HS-27A (cell line): ENCODE results near the gene RNASE8.
A peak's percentile ranks its signal among the peaks of the same experiment; 100 is the strongest.
"Not testable (repeated sequence)": the region's sequence is repeated elsewhere in the genome, so short reads cannot be mapped to it uniquely, and the experiment has no call there.

Source experiments
- DNase-seq: peaks from one replicate; pipeline ENCODE4 v3.0.0-alpha.2; 2012; ENCODE audit warnings: low read depth, missing footprints

Gene RNASE8, protein sequence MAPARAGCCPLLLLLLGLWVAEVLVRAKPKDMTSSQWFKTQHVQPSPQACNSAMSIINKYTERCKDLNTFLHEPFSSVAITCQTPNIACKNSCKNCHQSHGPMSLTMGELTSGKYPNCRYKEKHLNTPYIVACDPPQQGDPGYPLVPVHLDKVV

DNA sequence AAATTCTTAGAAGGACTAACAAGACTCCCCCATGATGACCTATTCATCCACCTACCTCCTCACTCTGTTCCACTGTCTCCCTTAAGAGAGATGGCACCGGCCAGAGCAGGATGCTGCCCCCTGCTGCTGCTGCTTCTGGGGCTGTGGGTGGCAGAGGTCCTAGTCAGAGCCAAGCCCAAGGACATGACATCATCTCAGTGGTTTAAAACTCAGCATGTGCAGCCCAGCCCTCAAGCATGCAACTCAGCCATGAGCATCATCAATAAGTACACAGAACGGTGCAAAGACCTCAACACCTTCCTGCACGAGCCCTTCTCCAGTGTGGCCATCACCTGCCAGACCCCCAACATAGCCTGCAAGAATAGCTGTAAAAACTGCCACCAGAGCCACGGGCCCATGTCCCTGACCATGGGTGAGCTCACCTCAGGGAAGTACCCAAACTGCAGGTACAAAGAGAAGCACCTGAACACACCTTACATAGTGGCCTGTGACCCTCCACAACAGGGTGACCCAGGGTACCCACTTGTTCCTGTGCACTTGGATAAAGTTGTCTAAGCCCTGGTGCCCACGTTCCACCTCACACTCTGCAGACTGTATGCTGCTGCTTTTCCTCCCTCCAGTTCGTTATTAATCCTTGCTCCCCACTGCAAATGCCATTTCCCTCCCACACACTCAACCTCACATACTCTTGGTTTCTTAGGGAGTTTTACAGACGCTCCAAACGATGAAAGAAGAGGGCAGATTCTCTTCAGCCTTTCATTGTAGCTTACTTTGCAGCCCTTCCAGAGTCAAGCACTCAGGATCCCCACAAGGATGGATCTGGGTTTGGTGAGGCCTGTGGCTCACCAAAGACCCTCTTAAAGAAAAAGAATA lies at the start of gene RNASE8:
TSS of gene RNASE8 (plus strand) at position 20 of the 873 bp plus-strand sequence. CDS start at position 91, 71 bp downstream.
- DNase-seq: no peak

DNA sequence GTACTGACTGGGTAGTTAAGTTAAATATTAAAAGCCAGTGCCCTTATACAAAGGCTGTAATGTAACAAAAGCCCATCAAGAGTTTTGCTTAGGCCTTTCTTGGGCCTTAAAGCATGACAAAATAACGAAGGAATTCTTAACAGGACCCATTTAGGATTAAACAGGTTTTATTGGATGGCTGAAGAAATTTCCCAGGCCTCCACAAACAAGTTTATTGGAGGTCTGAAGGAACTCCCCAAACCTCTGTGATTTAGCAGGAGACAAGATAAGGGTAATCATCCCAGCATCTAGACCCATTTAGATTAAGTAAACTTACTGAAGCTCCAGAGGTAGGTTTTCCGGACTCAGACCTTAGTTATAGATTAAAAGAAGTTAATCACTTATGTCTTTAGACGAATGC lies 47.9 kb upstream of the RNASE8 start:
- DNase-seq: not testable (repeated sequence)

DNA sequence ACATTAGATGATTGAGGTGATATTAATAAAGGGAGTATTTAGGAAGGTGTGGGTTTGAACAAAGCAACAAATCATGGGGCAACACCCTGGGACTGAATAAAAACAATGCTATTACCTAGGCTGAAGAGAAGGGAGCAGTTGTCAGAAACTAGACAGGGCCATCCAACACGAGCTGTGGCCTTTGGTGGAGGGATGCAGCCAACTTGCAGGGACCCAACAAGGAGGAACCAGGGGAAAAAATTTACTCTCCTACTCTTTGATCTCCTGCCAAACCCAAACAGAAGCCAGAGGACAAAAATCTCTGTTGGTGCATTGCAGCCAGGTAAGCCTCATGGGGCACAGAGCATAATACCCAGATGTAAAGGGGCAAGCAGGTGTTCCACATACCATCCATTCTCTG lies 46.5 kb upstream of the RNASE8 start:
- no peak for DNase-seq

DNA sequence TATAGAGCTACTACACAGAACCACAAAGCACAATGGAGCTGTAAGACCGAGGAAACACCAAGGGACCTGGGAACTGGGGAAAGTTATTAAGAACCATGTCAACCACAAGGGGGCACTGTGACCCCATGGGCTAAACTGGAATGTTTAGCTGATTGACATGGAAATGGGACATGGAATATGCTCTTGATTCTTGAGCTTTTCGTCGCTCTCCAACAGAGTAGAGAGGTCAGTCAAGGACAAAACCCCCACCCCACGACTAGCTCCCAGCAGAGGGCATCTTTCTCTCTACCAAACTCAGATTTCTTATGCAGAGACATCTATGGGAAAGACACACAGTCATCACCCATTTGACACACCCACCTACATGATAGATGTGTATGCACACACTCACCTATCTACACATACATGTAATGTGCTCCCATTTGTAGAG lies 42.8 kb upstream of the RNASE8 start:
- DNase-seq: peak; percentile 76

DNA sequence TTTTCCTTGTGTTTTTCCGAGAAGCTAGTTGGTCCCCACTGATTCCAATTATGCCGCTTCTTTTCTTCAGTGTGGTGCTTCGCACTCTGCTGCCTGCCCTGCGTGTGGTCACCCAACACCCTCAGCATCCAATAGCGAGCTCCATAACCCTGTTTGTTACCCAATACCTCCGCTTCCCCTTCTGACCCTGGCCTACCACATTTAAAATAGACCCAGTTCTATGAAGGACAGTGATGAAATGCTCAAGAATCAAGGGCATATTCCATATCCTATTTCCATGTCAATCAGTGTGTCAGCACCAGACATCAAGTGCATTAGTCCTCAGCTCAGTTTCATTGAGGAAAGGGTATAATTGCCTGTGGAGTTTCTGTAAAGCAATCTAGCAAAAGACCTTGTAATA lies 42.3 kb upstream of the RNASE8 start:
- no peak for DNase-seq

DNA sequence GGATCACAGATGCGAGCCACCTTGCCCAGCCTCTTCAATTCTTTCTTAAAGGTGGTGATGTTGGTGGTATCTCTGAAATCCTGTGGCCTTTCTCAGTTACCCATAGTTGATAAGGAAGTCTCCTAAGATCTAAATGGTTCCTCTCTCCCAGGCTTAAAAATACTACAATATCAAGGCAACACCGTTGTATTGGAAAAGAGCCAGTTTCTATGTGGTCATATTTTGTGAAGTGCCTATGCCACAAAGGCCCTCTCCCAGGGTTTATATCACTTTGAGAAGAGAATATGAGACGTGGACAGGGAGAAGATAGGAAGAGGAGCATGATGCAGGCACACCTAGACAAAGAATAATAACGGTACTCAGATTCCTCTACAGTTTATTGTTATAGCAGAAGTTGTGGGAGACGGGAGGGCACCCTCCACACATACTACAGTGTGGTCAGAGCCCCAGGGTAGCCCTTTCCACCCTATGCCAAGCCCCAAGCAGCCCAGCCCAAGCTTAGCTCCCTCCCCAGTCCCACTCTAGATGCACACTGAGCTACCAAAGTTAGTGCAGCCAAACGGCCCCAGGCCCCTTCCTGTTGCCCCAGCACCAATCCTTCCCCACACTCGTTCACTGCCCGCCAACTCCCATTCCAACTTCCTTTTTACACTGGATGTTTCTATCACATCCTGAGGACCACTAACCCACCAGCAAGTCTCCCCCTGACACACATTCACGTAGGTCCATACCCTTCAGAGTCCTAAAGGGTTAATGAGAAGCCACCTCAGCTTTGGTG lies 41.0 kb upstream of the RNASE8 start:
- no peak for DNase-seq

DNA sequence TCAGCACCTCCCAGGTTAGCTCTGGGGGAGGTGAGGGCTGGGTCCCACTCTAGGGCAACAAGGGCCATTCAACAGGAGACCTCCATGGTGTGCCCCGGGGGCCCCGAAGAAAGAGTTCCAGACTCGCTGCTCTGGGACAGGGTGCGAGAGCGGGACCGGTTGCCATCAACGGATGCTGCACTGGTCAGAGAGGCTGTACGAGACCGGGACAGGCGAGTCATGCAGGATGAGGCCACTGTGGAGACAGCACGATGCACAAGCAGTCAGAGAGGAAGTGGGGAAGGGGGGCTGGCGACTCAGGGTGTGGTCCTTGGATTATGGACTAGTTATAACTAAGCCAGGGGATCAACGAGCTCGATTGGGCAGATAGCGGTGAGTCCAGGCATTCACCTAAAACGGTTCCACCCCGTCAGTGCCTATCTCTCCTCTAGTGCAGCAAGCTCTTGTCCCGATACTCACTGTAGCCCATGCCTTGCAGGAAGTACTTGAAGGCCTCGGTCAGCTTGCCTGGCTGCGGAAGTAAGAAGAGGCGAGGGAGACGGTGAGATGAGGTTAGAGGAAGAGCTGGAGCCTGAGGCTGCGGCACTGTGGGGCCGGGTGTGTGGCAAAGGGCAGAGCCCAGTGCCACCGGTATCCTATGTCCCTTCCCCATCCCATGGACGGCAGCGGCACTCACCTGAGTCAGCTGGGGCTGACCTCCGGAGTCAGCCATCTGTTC lies 39.9 kb upstream of the RNASE8 start:
- no peak for DNase-seq

DNA sequence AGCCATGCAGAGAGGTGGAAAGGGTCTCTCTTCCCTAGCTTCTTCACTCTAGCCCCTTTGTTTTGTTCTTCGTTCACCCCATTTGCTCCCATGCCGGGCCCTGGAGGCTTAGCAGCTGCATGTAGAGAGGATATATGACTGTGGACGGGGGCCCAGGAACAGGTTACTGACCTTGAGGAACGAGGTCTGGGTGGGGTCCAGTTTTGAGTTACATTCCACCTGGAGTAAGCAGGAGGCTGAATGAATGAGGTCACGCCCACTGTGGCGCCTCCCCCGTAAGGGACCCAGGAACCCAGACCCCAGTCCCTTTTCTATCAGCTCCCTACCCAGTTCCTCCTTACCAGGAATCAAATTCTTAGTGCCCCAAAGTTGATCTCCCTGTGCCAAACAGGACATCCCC lies 39.3 kb upstream of the RNASE8 start:
- no peak for DNase-seq

DNA sequence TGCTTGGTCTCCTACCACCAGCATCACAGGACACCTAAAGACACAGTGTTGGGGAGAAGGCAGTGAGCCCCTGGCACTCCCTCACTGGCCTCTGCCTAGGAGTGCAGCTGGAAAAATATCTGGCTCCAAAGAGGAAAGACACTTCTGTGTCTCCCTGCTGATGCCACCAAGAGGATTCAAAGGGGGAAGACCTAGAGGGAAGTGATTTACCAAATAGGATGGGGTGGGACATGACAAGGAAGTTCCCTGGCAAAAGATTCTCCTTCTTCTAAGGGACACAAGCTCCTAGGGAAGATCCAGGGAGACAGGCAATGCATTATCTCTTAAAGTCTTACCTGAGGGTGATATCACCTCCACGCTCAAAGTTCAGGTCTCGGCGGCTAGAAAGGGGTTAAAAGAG lies 38.8 kb upstream of the RNASE8 start:
- no peak for DNase-seq

DNA sequence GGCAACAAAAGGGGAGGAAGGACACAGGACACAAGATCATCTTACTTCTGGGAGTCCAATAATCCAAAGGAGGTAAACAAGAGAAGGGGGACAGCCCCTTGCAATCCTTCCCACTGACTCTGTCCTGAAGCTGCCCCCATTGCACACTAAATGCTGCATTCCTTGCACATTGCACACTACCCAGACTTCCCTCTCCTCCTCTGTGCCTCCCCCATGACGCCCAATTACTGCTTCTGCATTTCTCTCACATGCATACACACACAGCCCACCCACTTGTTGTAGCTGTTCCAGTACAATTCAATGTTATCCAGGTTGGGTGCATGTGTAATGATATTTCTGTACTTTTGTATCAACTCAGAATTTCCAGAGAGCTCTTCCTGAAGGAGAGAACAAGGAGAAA lies 38.3 kb upstream of the RNASE8 start:
- DNase-seq: no peak

DNA sequence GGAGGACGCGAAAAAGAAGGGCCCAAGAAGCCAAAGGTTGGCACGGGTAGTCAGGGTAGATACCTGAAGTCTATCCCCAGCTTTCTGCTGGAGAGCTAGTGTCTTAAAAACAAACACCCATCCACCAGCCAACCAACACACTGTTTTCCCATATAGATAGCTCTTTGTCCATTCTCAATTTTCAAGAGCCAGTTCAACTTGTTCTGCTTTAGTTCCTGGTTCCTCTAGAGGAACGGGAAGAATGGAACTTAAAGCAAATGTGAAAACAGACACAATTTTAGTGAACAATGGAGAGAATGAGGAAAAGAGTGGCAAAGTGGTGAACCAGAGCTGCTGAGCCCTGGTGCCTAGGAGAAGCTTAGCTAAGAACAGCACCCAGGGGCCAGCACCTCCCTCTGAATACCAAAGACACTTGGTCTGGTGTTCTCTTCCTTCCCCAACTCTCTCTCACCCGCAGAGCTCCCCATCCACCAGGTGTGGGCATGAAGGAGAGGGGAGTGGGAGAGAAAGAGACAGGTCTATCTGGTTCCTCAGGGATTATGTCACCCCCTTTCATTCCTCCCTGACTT lies 36.6 kb upstream of the RNASE8 start:
- DNase-seq: no peak

DNA sequence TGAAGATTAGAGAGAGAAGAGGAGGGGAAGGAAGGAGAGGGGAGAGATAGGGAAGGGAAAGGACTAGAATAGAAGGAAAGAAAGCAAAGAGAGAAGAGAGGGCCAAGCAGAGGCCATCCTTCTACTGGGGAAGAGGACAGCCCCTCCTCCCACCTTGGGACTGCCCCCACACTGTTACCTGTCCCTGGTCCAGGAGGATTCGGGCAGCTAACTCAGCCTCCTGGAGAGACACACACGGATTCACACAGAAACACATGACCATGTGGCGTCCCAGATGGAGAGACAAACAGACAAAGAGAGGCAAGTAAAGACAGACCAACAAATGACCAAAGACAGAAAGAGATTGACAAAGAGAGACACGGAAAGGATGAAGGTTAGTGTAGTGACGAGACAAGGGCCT lies 34.9 kb upstream of the RNASE8 start:
- DNase-seq: no peak

DNA sequence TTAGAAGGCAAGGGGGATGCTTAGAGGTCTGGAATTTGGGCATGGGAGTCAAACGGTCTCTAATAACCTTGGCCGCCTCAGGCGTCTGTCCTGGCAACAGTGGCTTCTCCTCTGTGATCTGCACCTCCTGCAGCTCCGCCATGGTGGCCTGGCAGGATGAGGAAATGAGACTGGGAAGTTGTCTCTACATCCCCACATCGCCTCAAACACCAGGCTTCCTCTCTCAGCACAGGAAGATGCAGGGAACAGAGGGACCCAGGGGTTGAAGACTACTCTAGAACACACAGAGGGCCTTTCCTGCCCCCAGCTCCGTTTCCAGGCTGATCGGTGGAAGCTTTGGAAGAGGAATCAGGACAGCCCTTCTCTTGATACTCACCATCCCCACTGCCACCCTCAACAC lies 34.4 kb upstream of the RNASE8 start:
- no peak for DNase-seq

DNA sequence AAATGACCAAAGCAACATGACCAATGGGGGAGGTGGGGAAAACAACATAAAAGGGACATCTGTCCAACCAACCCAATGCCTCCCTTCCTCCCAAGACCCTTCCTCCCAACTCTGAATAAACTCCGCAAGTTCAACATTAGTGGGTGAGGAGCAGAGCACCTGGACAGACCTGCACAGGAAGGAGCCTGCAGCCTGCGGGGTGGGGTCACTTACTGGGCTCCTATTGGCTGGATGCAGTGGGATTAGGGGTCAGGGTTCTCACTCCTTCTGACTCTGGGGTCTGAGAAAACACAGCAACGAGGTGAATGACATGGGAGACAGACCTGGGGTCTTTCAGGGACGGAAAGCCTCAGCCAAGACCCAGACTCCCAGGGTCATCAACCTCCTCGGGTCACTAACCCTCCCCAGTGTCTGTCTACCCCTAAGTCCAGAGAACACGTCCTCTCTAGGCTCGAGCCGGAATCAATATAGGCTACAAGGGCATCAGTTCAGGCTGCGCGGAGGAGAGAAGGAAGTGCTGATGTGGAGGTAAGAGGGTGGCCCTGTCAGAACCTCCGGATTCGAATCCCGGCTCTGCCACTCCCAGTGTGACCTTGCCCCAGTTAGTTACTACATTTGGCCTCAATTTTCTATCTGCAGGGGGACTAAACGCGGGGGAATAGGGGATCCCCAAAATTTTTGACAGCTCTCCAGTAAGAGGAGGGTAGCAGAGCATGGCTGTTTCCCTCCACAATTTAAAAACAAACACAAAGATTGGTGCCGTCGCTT lies 33.6 kb upstream of the RNASE8 start:
- no peak for DNase-seq

DNA sequence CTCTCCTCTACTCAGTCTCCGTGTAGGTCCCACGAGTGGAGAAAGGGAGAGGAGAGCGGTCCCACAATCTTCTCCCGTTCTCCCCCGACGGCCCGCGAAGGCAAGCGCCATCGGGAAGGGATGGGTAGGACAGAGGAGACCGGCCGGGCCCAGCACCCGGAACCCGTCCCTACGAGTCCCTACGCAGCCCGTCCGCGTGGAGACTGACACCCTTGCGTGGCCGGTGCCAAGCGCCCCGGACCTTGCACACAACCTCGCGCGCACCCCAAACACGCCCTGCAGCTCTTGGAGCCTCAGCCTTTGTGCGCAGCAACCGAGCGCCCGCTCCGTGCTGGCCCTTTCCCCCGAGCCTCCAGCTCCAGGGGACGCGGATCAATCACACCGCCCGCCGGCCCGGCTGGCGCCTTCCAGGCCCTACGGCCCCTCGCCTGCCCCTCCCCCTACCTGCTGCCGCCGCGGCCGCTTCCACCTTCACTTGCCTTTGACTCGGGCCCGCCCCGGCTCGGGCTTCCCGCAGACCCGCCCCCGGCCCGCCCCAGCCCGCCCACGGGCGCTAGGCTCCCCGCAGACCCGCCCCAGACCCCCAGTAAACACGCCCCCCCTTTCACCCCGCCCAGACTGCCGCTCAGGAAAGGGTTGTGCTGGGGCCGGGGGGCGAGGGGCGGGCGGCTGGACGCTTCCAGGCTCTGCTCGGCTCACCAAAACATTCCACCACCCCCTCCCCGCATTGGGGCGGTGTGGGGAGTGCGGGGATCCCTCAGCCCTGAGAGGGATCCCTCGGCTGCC lies 32.8 kb upstream of the RNASE8 start, which contains the start of gene NDRG2:
TSS of gene NDRG2 (minus strand) at position 477 of the 786 bp plus-strand sequence. CDS start 1,746 bp downstream, outside the sequence.
- no peak for DNase-seq

DNA sequence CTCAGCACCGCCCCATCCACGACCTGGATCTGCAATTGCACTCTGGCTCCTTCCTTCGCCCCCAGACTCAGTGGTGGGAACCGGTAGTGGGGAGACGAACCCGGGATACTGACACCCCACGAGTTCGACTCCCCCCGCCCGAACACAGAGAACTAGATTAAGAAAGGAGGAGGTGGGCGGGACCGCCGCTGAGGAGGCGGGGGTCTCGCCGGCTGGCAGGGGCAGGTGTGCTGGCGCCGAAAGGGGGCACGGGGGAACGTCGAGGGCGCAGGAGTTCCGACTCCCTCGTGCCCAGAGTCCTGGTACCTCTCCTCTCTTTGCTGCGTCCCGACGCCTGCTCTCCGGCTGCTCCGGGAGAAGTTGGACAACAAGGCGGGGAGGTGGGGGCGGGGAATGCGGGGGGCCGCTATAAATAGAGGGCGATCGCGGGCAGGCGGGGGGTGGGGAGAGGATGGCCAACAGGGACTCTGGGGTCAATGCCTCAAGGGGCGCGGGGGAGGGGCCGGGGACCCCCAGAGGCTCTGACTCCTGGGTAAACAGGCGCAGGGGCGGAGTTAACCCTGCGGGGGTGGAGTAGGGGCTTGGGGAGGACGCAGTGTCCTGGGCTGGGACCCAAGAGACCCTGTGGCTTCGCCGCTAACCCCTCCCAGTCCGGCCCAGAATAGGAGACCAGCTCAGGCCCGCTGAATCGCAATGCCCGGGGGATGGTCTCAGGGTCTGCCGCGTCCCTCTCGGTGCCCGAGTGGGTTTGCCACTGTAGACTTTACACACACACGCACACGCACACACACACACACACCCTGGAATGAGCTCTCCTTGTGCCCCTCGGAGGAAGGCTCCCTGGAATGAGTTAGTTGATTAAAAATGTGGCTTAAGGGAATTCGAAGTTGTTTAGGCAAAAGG lies 32.0 kb upstream of the RNASE8 start:
- no peak for DNase-seq

DNA sequence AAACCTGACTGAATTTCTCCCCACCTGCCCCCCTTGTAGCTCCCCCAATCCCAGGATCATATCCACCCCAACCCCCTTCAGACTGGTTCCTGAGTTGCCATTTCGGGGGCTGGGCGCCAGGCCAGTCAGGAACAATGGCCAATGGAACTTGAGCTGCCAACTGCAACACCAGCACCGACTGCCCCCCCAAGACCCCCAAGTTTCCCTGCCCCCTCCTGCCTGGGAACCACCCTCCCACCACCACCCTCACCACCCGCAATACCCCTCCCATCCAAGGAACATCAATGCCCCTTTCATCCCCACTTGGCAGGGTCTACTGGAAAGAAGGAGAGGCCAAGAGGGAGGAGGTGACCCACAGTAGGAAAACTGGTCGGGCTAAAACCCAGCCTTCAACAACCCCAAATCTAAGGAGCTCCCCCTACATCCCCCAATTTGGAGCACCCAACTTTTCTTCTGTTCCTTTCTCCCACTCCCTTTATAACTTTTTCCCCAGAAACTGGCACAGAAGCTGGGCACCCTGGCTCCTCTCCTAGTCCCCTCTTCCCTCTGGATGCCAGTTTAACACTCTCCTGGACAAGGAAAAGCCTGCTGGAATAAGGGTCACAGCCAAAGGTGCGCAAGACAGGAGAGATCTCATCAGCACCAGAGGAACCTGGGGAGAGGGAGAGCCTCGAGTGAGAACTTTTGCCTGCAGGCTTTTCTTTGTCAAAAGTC lies 31.2 kb upstream of the RNASE8 start:
- no peak for DNase-seq

DNA sequence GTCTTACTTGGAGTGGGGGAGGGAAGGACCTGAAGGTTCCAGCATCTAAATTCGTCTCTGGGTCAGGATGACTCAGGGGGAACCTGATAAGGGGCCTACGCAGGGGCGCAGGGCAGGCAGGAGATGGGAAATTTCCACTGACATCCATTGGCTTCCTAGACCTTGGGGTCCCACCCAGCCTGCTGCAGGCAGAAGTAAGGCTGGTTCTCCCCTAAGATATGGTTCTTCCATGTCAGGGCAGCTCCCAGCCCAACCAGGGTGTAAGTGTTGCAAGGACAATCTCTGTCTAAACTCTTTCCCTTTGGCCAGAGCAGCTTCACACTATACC lies 30.7 kb upstream of the RNASE8 start:
- DNase-seq: no peak

DNA sequence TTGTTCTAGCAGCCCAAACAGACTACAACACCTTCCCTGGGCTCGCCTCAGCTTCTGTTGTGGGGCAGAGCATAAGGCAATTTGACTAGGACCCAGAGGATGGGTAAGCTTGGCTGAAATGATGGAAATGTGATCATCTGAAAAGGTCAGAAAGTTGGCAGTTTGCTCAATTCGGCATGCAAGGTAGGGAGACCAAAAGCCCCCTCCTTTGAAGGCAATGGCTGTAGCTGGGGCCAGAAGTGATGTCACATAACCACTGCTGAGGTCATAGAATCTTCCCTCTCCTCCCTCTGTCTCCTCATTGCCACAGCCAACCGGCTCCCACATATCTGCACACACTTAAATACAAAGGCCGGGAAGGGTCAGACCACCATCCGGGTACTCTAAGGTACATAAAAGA lies 27.7 kb upstream of the RNASE8 start, which contains the start of gene TPPP2:
TSS of gene TPPP2 (plus strand) at position 301 of the 400 bp plus-strand sequence. CDS start 365 bp downstream, outside the sequence.
- DNase-seq: no peak
